ENCODE data around the gene MAG. TPM values are rescaled to one million over a fixed set of nuclear protein-coding genes. Genes with fewer than 3 reads are reported as not detected.

Gene MAG
- total RNA-seq, 1 donor = not detected

DNA sequence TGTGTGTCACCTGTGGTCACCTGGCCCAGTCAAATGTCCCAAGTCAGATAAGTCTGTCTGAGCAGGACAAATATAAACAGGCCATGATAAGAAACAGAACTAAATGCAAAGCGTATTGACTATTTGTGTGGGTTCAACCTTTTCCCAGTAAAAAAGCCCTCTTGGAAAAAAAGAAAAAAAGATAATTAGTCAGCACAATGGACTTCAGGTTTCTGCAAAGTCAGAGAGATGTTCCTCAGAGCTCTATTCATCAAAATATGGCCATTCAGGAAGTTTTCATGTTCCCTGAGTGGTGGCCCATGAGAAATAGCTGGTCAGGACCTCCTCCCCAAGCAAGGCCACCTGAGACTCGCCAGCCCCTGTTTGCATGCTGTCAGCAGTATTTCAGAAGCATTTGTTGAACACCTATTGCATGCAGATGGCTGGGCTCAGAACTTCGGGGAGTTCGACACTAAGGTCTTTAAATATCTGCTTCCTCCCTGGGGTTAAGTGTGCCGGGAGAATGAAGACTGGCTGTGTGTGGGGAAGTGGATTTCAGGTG, 69.0 kb downstream of the MAG start:
- Histone ChIP-seq H3K4me3 (ENCODE audit: insufficient read depth, low read length) (no peak overlapping the region), H3K27ac (ENCODE audit: low read depth, low read length) (no peak overlapping the region), H3K36me3 (ENCODE audit: insufficient read depth, low read length) (no peaks in the 10 kb centered on the region), H3K9me3 (ENCODE audit: low read depth, low read length) (no peaks in the 10 kb centered on the region), H3K4me2 (ENCODE audit: insufficient read depth, low read length) (no peak overlapping the region), H3K4me1 (ENCODE audit: insufficient read depth, low read length) (no peaks in the 10 kb centered on the region), H4K20me1 (ENCODE audit: insufficient read depth, low read length) (no peaks in the 10 kb centered on the region), H3K27me3 (ENCODE audit: insufficient read depth, low read length) (peaks cover 8% of the 10 kb centered on the region), H2AFZ (ENCODE audit: low read length) (no peak overlapping the region), H3K79me2 (ENCODE audit: insufficient read depth, low read length) (no peaks in the 10 kb centered on the region)
- TF ChIP-seq, protein P1, sequence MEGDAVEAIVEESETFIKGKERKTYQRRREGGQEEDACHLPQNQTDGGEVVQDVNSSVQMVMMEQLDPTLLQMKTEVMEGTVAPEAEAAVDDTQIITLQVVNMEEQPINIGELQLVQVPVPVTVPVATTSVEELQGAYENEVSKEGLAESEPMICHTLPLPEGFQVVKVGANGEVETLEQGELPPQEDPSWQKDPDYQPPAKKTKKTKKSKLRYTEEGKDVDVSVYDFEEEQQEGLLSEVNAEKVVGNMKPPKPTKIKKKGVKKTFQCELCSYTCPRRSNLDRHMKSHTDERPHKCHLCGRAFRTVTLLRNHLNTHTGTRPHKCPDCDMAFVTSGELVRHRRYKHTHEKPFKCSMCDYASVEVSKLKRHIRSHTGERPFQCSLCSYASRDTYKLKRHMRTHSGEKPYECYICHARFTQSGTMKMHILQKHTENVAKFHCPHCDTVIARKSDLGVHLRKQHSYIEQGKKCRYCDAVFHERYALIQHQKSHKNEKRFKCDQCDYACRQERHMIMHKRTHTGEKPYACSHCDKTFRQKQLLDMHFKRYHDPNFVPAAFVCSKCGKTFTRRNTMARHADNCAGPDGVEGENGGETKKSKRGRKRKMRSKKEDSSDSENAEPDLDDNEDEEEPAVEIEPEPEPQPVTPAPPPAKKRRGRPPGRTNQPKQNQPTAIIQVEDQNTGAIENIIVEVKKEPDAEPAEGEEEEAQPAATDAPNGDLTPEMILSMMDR (IDR thresholded peaks at IDR 0.05; ENCODE audit: extremely low read depth, low read depth, low read length) = no peak
- DNase-seq (ENCODE audit: insufficient read length, low spot score, missing footprints) = no peak

DNA sequence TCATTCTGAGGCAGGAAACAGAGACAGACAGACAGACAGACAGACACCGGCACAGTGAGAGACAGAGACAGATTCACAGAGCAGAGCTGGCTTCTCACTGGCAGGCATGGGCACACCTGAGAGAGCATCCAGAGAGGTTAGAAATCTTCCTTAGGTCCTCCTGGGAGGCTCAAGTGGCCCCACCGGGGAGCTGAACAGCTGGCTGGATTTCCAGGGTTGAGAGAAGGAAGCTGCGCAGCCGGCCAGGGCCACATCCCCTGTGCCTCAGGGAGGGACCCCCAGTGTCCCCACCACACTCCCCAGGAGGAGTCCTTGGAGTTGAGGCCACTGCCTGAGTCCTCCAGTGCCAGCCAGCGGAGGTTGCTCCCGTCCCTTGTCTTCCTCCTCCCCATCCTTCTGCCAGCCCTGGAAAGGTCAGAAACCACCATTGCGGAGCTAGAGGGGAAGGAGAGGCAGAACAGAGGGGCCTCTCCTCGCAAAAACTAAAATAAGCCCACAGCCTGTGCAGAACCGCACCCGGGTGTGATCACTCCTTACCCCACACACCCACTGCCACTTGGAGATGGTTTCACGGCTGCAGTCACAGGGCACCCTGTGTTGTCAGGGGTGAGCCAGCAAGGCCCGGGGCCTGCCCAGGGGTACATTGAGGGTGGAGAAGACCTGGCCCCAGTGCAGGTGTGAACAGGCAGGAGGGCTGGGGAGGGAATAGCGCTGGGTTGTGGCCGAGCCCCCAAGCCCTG, 70.5 kb downstream of the MAG start:
- peaks cover 6% of the 10 kb centered on the region for H3K27me3 ChIP-seq (ENCODE audit: insufficient read depth, low read length)
- H3K36me3 ChIP-seq (ENCODE audit: insufficient read depth, low read length) = no peaks in the 10 kb centered on the region
- no peak overlapping the region for H3K4me3 ChIP-seq (ENCODE audit: insufficient read depth, low read length)
- H4K20me1 ChIP-seq (ENCODE audit: insufficient read depth, low read length) = no peaks in the 10 kb centered on the region
- no peaks in the 10 kb centered on the region for H3K9me3 ChIP-seq (ENCODE audit: low read depth, low read length)
- H3K27ac ChIP-seq (ENCODE audit: low read depth, low read length) = no peak overlapping the region
- no peaks in the 10 kb centered on the region for H3K79me2 ChIP-seq (ENCODE audit: insufficient read depth, low read length)
- DNase-seq (ENCODE audit: insufficient read length, low spot score, missing footprints) = no peak
- no peak overlapping the region for H2AFZ ChIP-seq (ENCODE audit: low read length)
- TF ChIP-seq, protein P1 (IDR thresholded peaks at IDR 0.05; ENCODE audit: extremely low read depth, low read depth, low read length) = no peak
- no peak overlapping the region for H3K4me2 ChIP-seq (ENCODE audit: insufficient read depth, low read length)
- H3K4me1 ChIP-seq (ENCODE audit: insufficient read depth, low read length) = no peaks in the 10 kb centered on the region

GRCh38 chr19:35363001-35363590, 71.1 kb downstream of the MAG start:
- H3K27me3 ChIP-seq (ENCODE audit: insufficient read depth, low read length) = peaks cover 2% of the 10 kb centered on the region
- H4K20me1 ChIP-seq (ENCODE audit: insufficient read depth, low read length) = no peaks in the 10 kb centered on the region
- no peaks in the 10 kb centered on the region for H3K79me2 ChIP-seq (ENCODE audit: insufficient read depth, low read length)
- H3K9me3 ChIP-seq (ENCODE audit: low read depth, low read length) = no peaks in the 10 kb centered on the region
- no peaks in the 10 kb centered on the region for H3K36me3 ChIP-seq (ENCODE audit: insufficient read depth, low read length)
- H2AFZ ChIP-seq (ENCODE audit: low read length) = no peak overlapping the region
- H3K4me1 ChIP-seq (ENCODE audit: insufficient read depth, low read length) = no peaks in the 10 kb centered on the region
- H3K4me3 ChIP-seq (ENCODE audit: insufficient read depth, low read length) = no peak overlapping the region
- no peak overlapping the region for H3K4me2 ChIP-seq (ENCODE audit: insufficient read depth, low read length)
- TF ChIP-seq, protein P1 (IDR thresholded peaks at IDR 0.05; ENCODE audit: extremely low read depth, low read depth, low read length) = no peak
- no peak overlapping the region for H3K27ac ChIP-seq (ENCODE audit: low read depth, low read length)
- DNase-seq (ENCODE audit: insufficient read length, low spot score, missing footprints) = no peak

Other genes starting within 250 kb of the MAG start
- not detected in 2 replicates for gene FXYD3, start 176.3 kb upstream of the MAG start, total RNA-seq
- 0.59 and 0.72 TPM in 2 replicates for gene LGI4, start 157.1 kb upstream of the MAG start, total RNA-seq
- not detected in 2 replicates for gene FXYD1, start 153.3 kb upstream of the MAG start, total RNA-seq
- not detected in 2 replicates for gene FXYD7, start 148.9 kb upstream of the MAG start, total RNA-seq
- gene FXYD5, start 137.4 kb upstream of the MAG start, total RNA-seq = 29.0 and 32.4 TPM in 2 replicates
- gene FAM187B, start 63.4 kb upstream of the MAG start, total RNA-seq = not detected in 2 replicates
- 0.29 and 0.36 TPM in 2 replicates for gene LSR, start 43.2 kb upstream of the MAG start, total RNA-seq
- gene USF2, start 23.2 kb upstream of the MAG start, total RNA-seq = 66.2 and 74.0 TPM in 2 replicates
- gene HAMP, start 9.6 kb upstream of the MAG start, total RNA-seq = not detected in 2 replicates
- under 0.01 TPM in 1 of 2 replicates, not detected in the other for gene CD22, start 37.0 kb downstream of the MAG start, total RNA-seq
- gene FFAR1, start 55.7 kb downstream of the MAG start, total RNA-seq = not detected in 2 replicates
- not detected in 2 replicates for gene FFAR3, start 66.3 kb downstream of the MAG start, total RNA-seq
- not detected in 2 replicates for gene GPR42, start 78.9 kb downstream of the MAG start, total RNA-seq
- gene FFAR2, start 156.1 kb downstream of the MAG start, total RNA-seq = not detected in 2 replicates
- not detected in 2 replicates for gene KRTDAP, start 198.3 kb downstream of the MAG start, total RNA-seq
- 24.2 and 30.9 TPM in 2 replicates for gene DMKN, start 221.5 kb downstream of the MAG start, total RNA-seq
- gene SBSN, start 236.2 kb downstream of the MAG start, total RNA-seq = 4.7 and 12.1 TPM in 2 replicates
- gene GAPDHS, start 241.3 kb downstream of the MAG start, total RNA-seq = not detected in 2 replicates

Measured in osteoblast (primary cell).